Measurements from ENCODE around the gene RBM43.
"Not testable (repeated sequence)": the region's sequence is repeated elsewhere in the genome, so short reads cannot be mapped to it uniquely, and the experiment has no call there.

The RBM43 gene

DNA sequence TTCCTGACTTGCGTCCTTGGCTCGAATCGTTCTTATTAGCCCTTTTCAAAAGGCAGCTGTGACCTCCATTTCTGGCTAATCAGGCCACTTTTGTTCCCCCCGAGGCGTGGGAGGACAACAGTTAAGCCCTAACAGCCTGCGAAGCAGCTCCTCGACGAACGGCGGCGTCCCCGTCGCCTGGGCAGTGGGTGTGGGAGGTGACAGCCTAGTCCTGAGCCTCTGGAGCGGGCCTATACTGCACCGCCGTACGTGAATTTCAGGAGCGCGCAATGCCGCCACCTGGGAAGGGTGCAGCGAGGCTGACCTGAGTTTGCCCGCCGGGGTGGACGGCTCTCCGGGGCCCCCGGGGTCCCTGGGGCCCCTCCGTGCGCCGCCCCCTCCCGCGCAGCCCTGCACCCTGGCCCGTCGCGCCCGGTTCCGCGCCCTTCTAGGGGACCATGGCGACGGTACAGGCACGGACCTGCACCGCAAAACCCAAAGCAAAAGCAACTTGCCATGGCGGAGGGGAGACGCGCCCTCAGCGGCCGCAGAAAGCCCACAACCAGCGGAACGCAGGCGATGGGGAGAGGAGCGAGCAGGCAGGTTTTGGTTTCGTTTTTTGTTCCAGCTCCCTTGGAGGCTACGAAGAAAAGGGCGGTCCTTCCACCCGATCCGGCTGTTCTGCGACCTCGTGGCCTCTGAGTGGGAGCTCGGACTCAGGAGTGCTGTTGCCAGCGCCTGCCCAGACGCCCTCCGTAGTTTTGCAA lies at the start of gene RBM43:
Gene RBM43 (minus strand): TSS at position 633 of the 746 bp plus-strand sequence. CDS start 136 bp downstream, at position 497.
- DNase-seq (ENCODE audit: low spot score) = peak; percentile 94
- TF ChIP-seq CTCF (IDR thresholded peaks at IDR 0.05) = no peak
- peak within 1 kb of the TSS; percentile 82 to 89 for H3K27ac ChIP-seq
- H3K4me3 ChIP-seq = peak within 1 kb of the TSS; percentile 77

GRCh38 chr2:151310313-151310712 lies 48.6 kb upstream of the RBM43 start:
- DNase-seq (ENCODE audit: low spot score); H3K27ac ChIP-seq; H3K4me3 ChIP-seq: not testable (repeated sequence)

GRCh38 chr2:151306621-151307020 lies 45.0 kb upstream of the RBM43 start:
- no peak for TF ChIP-seq CTCF (IDR thresholded peaks at IDR 0.05)
- H3K4me3 ChIP-seq = no peak overlapping the region
- no peak for DNase-seq (ENCODE audit: low spot score)
- no peak overlapping the region for H3K27ac ChIP-seq

- TF ChIP-seq CTCF (IDR thresholded peaks at IDR 0.05) = no peak
- H3K27ac ChIP-seq = no peak overlapping the region
- no peak overlapping the region for H3K4me3 ChIP-seq
- DNase-seq (ENCODE audit: low spot score) = no peak
These were observed 43.5 kb upstream of the RBM43 start for GRCh38 chr2:151305129-151305691.

DNA sequence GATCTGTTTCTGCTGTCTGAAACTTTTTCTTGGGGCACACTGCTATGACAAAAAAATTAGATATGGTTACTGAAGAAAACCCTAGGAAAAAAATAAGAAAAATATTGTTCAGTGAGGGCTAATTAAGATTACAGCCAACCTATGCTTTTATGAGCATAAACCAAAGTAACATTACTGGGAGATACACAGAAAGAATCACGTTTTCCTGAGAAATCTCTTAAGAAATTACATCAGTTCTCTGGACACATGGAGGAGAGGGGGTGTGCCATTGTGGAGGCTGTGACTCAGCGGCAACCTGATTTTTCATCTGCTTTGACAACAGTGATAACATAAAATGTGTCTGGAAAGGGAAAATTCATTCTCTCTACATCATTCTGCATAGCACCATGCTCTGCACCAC lies 41.2 kb upstream of the RBM43 start:
- H3K27ac ChIP-seq = no peak overlapping the region
- no peak for TF ChIP-seq CTCF (IDR thresholded peaks at IDR 0.05)
- no peak for DNase-seq (ENCODE audit: low spot score)

DNA sequence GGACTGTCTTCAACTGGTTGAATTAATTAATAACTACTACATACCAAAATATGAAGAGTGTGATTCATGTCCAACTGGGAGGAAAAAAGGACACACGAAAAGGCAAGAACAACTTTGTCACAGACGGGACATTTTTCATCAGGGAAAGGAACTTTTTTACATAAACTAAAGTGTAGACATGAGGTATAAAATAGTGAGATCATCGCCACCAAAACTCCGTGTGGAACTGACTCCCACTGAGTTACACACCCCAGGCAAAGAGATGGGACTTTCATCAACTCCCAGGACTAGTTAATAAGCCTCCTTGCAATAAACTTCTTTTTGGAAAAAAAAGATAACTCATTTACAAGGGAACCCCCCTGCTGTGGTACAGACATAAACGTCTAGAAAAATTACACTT lies 40.7 kb upstream of the RBM43 start:
- DNase-seq (ENCODE audit: low spot score) = no peak
- H3K27ac ChIP-seq = no peak overlapping the region
- TF ChIP-seq CTCF (IDR thresholded peaks at IDR 0.05) = no peak
- no peak overlapping the region for H3K4me3 ChIP-seq

More for the DNA sequence above, 41.2 kb upstream of the RBM43 start:
- H3K4me3 ChIP-seq = no peak overlapping the region

DNA sequence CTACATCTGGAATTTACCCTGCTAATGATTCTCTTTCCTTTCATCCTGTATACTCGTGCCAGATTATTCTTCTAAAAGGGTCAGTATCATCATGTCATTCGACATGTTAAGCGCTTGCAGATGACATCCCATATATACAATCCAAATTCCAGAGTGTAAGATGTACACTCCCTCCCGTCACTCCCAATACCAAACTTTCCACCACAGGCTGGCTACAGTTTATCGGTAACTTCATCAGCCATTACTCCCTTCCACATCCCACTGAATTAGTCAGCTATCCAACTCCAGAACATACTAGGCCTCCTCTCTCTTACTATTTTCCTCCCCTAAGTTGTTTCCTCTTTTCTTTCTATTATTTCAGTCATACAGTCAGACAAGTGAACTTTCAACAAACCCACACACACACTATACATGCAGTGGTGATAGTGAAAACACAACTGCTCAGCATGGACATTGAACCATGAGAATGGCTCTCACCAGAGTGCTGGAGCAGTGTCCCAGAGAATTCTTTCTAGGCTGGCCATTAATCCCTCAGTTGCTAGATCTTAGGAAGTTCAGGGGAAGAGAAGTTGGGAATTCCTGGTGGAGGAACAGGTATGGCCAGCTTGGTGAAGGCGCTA lies 38.4 kb upstream of the RBM43 start:
- Histone ChIP-seq H3K27ac (no peak overlapping the region), H3K4me3 (no peak overlapping the region)
- TF ChIP-seq CTCF (IDR thresholded peaks at IDR 0.05) = no peak
- no peak for DNase-seq (ENCODE audit: low spot score)

Data from coronary artery (tissue), 2 donors.